Adrenal gland (tissue), 12 donors: Measurements from ENCODE around the gene DLG4. TPM values are rescaled to one million over a fixed set of nuclear protein-coding genes. Genes with fewer than 3 reads are reported as not detected.
A peak's percentile ranks its signal among the peaks of the same experiment; 100 is the strongest.

Experiments
- DNase-seq, 7 donors: peaks; one replicate each; pipeline ENCODE4 v3.0.0-alpha.2; 2019 to 2020
- H3K27ac ChIP-seq, 5 donors: fragments of 200-600 bp; sonication (generic) in 4 of 5; 1 replicate in 3 of 5; 2 replicates in 2 of 5; pipeline versions ENCODE4 v1.5.1 to v1.8.0; 2016 to 2020; ENCODE audit warnings: mild to moderate bottlenecking in 1 of 5
- H3K27me3 ChIP-seq: fragments of 200-600 bp; 2 replicates; pipeline ENCODE4 v1.8.0; 2021
- H3K36me3 ChIP-seq, 2 donors: fragments of 200-600 bp; replicated peaks in 1 of 2; 1 replicate in 1 of 2; 2 replicates in 1 of 2; pipeline versions ENCODE4 v1.5.1 to v1.8.0; 2018 to 2022
- H3K4me1 ChIP-seq, 2 donors: fragments of 200-600 bp; replicated peaks in 1 of 2; 1 replicate in 1 of 2; 2 replicates in 1 of 2; pipeline versions ENCODE4 v1.5.1 to v1.8.0; 2018 to 2021
- H3K4me3 ChIP-seq, 4 donors: fragments of 200-600 bp; sonication (generic) in 3 of 4; one replicate each; pipeline ENCODE4 v1.5.1; 2016 to 2018
- H3K9me3 ChIP-seq, 3 donors: fragments of 200-600 bp; sonication (generic) in 1 of 3; replicated peaks in 1 of 3; 1 replicate in 2 of 3; 2 replicates in 1 of 3; pipeline versions ENCODE4 v1.5.1 to v1.8.0; 2016 to 2021
- CTCF ChIP-seq, 6 experiments: fragments of 450-650 bp in 4 of 6; fragments of 200-600 bp in 2 of 6; sonication (generic) in 1 of 6; IDR thresholded peaks; 1 replicate in 5 of 6; 2 replicates in 1 of 6; pipeline versions ENCODE4 v1.5.1 to v1.8.0; 2016 to 2021; ENCODE audit warnings: antibody characterized with exemption in 6 of 6, mild to moderate bottlenecking in 2 of 6, moderate library complexity in 1 of 6
- POLR2A ChIP-seq, 2 donors: fragments of 450-650 bp; IDR thresholded peaks; one replicate each; pipeline ENCODE4 v1.6.1; 2017; ENCODE audit warnings: antibody characterized with exemption in 2 of 2, mild to moderate bottlenecking in 2 of 2, moderate library complexity in 1 of 2
- WGBS, 4 donors: extraction: QIAGEN DNeasy Blood & Tissue Kit in 2 of 4; methylation state at CpG; one replicate each; pipeline versions ENCODE4 v1.1.5 to v1.1.7; 2013 to 2017; 5-methylcytosine and 5-hydroxymethylcytosine counted together
- intact Hi-C, 2 donors: fragments of 100-400 bp; cut with DNase I; formaldehyde crosslinking; loops; one replicate each; pipeline versions ENCODE4 v1.14.1 to v1.15.0; 2022 to 2023
- polyA plus RNA-seq, 3 donors: library from polyadenylated mRNA; stranded (reverse); fragments of 200-250 nt in 2 of 3; fragments of 350-450 nt in 1 of 3; fragmentation: Illumina TruSeq in 1 of 3; extraction: RNeasy Lipid Tissue Mini Kit (QIAGEN cat#74804) in 1 of 3; gene quantifications; one replicate each; pipeline ENCODE4 v1.2.3, GENCODE V29; 2013 to 2014
- total RNA-seq, 9 donors: library from RNA; depleted of rRNA in 4 of 9; stranded (reverse); fragments of >200 nt in 4 of 9; fragments of 120-200 nt in 1 of 9; fragmentation: NEBNext Ultra II Directional in 1 of 9; extraction: Animal tissue kit (Norgen Biotek cat#: 25700) in 1 of 9; gene quantifications; one replicate each; pipeline versions ENCODE4 v1.1.0 to v1.2.4, GENCODE V29; 2013 to 2023
- donor health status: healthy with polysubstance abuse.
- donor health status: Bipolar disorder and iron deficiency.
- donor health status: DM: yes; HTN: yes; CAD: no.
- donor health status: DM: no; HTN: no; CAD: no.
- donor health status: DM: no; HTN: no; CAD: no.
- donor health status: DM: yes; HTN: yes; CAD: no.

Gene DLG4
- total and polyA plus RNA-seq, 12 donors = 14.1 to 172 (median 30.5) TPM

- H3K4me3 ChIP-seq = peak within 1 kb of the TSS; percentile 86 to 95 (median 92)
- peak within 1 kb of the TSS; percentile 87 to 100 (median 95) for H3K27ac ChIP-seq
- no peaks in the 10 kb centered on the region for H3K27me3 ChIP-seq
- peak; percentile 99 to 100 (median 99) for DNase-seq
- no peaks in the 10 kb centered on the region for H3K9me3 ChIP-seq
- intact Hi-C loops = no loop called here
- TF ChIP-seq POLR2A (IDR thresholded peaks at IDR 0.05) (peak in 1 of 2 donors; percentile 64), CTCF (IDR thresholded peaks at IDR 0.05) (peak in 3 of 6 experiments; percentile 19 to 49 (median 42))
- H3K36me3 ChIP-seq = peaks cover 0 to 36% of the 10 kb centered on the region in 2 donors
- 1 to 2% (median 1%) methylated on average over 25 to 70 of the region's 72 CpGs for WGBS, 4 donors
- H3K4me1 ChIP-seq = peaks cover 46 to 47% of the 10 kb centered on the region in 2 donors
Measured at GRCh38 chr17:7239091-7240027, 19.7 kb upstream of the DLG4 start, which contains the start of gene PHF23. PHF23 (minus strand) TSS chr17:7239457; CDS start chr17:7239279, 178 bp downstream.

- Histone ChIP-seq H3K27me3 (no peaks in the 10 kb centered on the region), H3K36me3 (peaks cover 0 to 29% of the 10 kb centered on the region in 2 donors), H3K4me3 (peak overlapping the region; percentile 86 to 95 (median 92)), H3K4me1 (peaks cover 46 to 47% of the 10 kb centered on the region in 2 donors), H3K27ac (peak overlapping the region; percentile 87 to 91 (median 90)), H3K9me3 (no peaks in the 10 kb centered on the region)
- WGBS, 4 donors = 0 to 1% (median 1%) methylated on average over 18 to 39 of the region's 39 CpGs
- TF ChIP-seq CTCF (IDR thresholded peaks at IDR 0.05) = no peak
- peak in 1 of 2 donors; percentile 2 for TF ChIP-seq POLR2A (IDR thresholded peaks at IDR 0.05)
- intact Hi-C loops = no loop called here
- peak in 6 of 7 donors; percentile 54 to 72 (median 65) for DNase-seq
Measured at GRCh38 chr17:7238420-7239090, 18.9 kb upstream of the DLG4 start.

GRCh38 chr17:7237761-7238419 is 18.3 kb upstream of the DLG4 start:
- intact Hi-C loops = no loop called here
- H3K9me3 ChIP-seq = no peaks in the 10 kb centered on the region
- no peaks in the 10 kb centered on the region for H3K27me3 ChIP-seq
- H3K27ac ChIP-seq = peak overlapping the region in 4 of 5 donors; percentile 87 to 91 (median 90)
- peaks cover 47 to 53% of the 10 kb centered on the region in 2 donors for H3K4me1 ChIP-seq
- H3K4me3 ChIP-seq = peak overlapping the region in 2 of 4 donors; percentile 92 to 95
- TF ChIP-seq CTCF (IDR thresholded peaks at IDR 0.05) (no peak), POLR2A (IDR thresholded peaks at IDR 0.05) (no peak)
- WGBS, 4 donors = 1 to 15% (median 1%) methylated on average over 4 to 72 of the region's 73 CpGs; no CpG with 5 or more reads in 1 of the 4 donors
- peaks cover 0 to 29% of the 10 kb centered on the region in 2 donors for H3K36me3 ChIP-seq
- peak; percentile 86 to 90 (median 89) for DNase-seq
